HepG2 (cell line): ENCODE results near the gene CPM. TPM values are rescaled to one million over a fixed set of nuclear protein-coding genes. Genes with fewer than 3 reads are reported as not detected.

Source experiments
- ATAC-seq: fragments of 200-7000 bp; cut with Tn5 transposase; 3 replicates; pipeline ENCODE4 v1.9.1; 2020; ENCODE audit warnings: mild to moderate bottlenecking, moderate library complexity
- BruUV-seq: library from RNA; stranded (reverse); fragments of 400-500 nt; replicated peaks from 2 replicates; lab custom pipeline; 2021; lab: Mats Ljungman, UMichigan
- CTCF ChIA-PET: fragments of 300-600 bp; formaldehyde crosslinking; extraction: SDS; loops from one replicate; lab custom pipeline; 2021; ENCODE audit warnings: low total read pairs, inconsistent platforms, low intra/inter-chr PET ratio; lab: Yijun Ruan, JAX
- POLR2A ChIA-PET: fragments of 350-600 bp; sonication (Branson Sonifier 250); formaldehyde crosslinking; loops from one replicate; lab custom pipeline; 2020; ENCODE audit warnings: antibody characterized with exemption, inconsistent platforms; lab: Yijun Ruan, JAX
- DNase-seq: peaks from one replicate; pipeline ENCODE4 v3.0.0-alpha.2; 2015; ENCODE audit warnings: low spot score
- FAIRE-seq: peaks from 3 replicates; lab custom pipeline; 2011; peaks lifted over from hg19 to GRCh38; lab: Jason Lieb, UNC
- H2AFZ ChIP-seq: one replicate; pipeline ENCODE4 v1.6.1; 2011; ENCODE audit warnings: low read length, inconsistent platforms
- H3K27ac ChIP-seq: fragments of 300-600 bp; 3 replicates; pipeline ENCODE4 v1.8.0; 2011; ENCODE audit warnings: mixed run types, mild to moderate bottlenecking, mixed read lengths, low read length, inconsistent platforms; ENCODE audit not compliant: insufficient read depth; ENCODE audit errors: extremely low read length
- H3K27me3 ChIP-seq, 2 experiments: fragments of 200-600 bp in 1 of 2; 2 replicates in 1 of 2; 3 replicates in 1 of 2; pipeline versions ENCODE4 v1.6.0 to v1.8.0; 2011; ENCODE audit warnings: low read length in 2 of 2, mild to moderate bottlenecking in 2 of 2, moderate library complexity in 2 of 2, inconsistent platforms in 1 of 2; ENCODE audit not compliant: insufficient read depth in 2 of 2, control insufficient read depth in 1 of 2
- H3K36me3 ChIP-seq, 2 experiments: fragments of 200-600 bp in 1 of 2; replicated peaks in 1 of 2; 2 replicates in 1 of 2; 3 replicates in 1 of 2; pipeline versions ENCODE4 v1.5.1 to v1.8.0; 2011; ENCODE audit warnings: low read length in 2 of 2, inconsistent platforms in 1 of 2; ENCODE audit not compliant: insufficient read depth in 2 of 2, control insufficient read depth in 1 of 2
- H3K4me1 ChIP-seq: 2 replicates; pipeline ENCODE4 v1.5.1; 2012; ENCODE audit warnings: low read length, inconsistent platforms; ENCODE audit not compliant: insufficient read depth
- H3K4me2 ChIP-seq: 2 replicates; pipeline ENCODE4 v1.6.0; 2011; ENCODE audit warnings: low read depth, low read length, inconsistent platforms
- H3K4me3 ChIP-seq, 3 experiments: fragments of 200-600 bp in 1 of 3; sonication (generic), shearing (Covaris generic) in 1 of 3; replicated peaks in 1 of 3; 2 replicates each; pipeline ENCODE4 v1.5.1; 2011 to 2016; ENCODE audit warnings: low read length in 3 of 3, inconsistent platforms in 2 of 3, low read depth in 2 of 3, mild to moderate bottlenecking in 2 of 3, control low read depth in 1 of 3, mixed read lengths in 1 of 3; ENCODE audit not compliant: insufficient read depth in 1 of 3
- H3K79me2 ChIP-seq: one replicate; pipeline ENCODE4 v1.6.1; 2011; ENCODE audit warnings: low read length, inconsistent platforms; ENCODE audit not compliant: insufficient read depth
- H3K9ac ChIP-seq: 2 replicates; pipeline ENCODE4 v1.6.0; 2011; ENCODE audit warnings: mild to moderate bottlenecking, low read depth, low read length, inconsistent platforms; ENCODE audit not compliant: insufficient read depth
- H3K9me3 ChIP-seq: 2 replicates; pipeline ENCODE4 v1.5.1; 2012; ENCODE audit warnings: mild to moderate bottlenecking, low read length
- H4K20me1 ChIP-seq: 2 replicates; pipeline ENCODE4 v1.6.0; 2011; ENCODE audit warnings: inconsistent platforms, mild to moderate bottlenecking, low read length, moderate library complexity; ENCODE audit not compliant: insufficient read depth
- AGO2 ChIP-seq: fragments of 200-400 bp; formaldehyde crosslinking; optimal IDR thresholded peaks from 2 replicates; pipeline ENCODE3; 2017; ENCODE audit warnings: mild to moderate bottlenecking, low read depth, low read length, moderate library complexity
- NKX3-1 ChIP-seq: sonication (generic); formaldehyde crosslinking; IDR thresholded peaks from 2 replicates; pipeline ENCODE4 v1.5.0; 2020; ENCODE audit warnings: missing genetic modification reagents
- POLR2AphosphoS5 ChIP-seq: IDR thresholded peaks from 2 replicates; pipeline ENCODE4 v1.6.1; 2012; ENCODE audit warnings: low read depth, low read length
- POLR2G ChIP-seq: fragments of 200-400 bp; formaldehyde crosslinking; IDR thresholded peaks from 2 replicates; pipeline ENCODE4 v1.6.1; 2018; ENCODE audit warnings: mild to moderate bottlenecking, low read depth, low read length, moderate library complexity
- RBFOX2 ChIP-seq: fragments of 200-400 bp; formaldehyde crosslinking; IDR thresholded peaks from 2 replicates; pipeline ENCODE4 v1.6.1; 2017; ENCODE audit warnings: low read depth, mild to moderate bottlenecking, low read length
- RBM22 ChIP-seq: fragments of 200-400 bp; formaldehyde crosslinking; optimal IDR thresholded peaks from 2 replicates; pipeline ENCODE3; 2017; ENCODE audit warnings: mild to moderate bottlenecking, low read length, moderate library complexity
- SSRP1 ChIP-seq: IDR thresholded peaks from 2 replicates; pipeline ENCODE4 v1.6.1; 2016; ENCODE audit warnings: control low read depth
- ZNF256 ChIP-seq: sonication (generic); formaldehyde crosslinking; conservative IDR thresholded peaks from 2 replicates; pipeline ENCODE4 v1.4.0; 2020; ENCODE audit warnings: missing genetic modification reagents
- ZNF264 ChIP-seq: sonication (generic); formaldehyde crosslinking; IDR thresholded peaks from 2 replicates; pipeline ENCODE4 v1.4.0; 2020; ENCODE audit warnings: missing genetic modification reagents
- ZNF30 ChIP-seq: sonication (generic); formaldehyde crosslinking; IDR thresholded peaks from 2 replicates; pipeline ENCODE4 v1.5.0; 2020; ENCODE audit warnings: mild to moderate bottlenecking, missing genetic modification reagents
- ZNF652 ChIP-seq: IDR thresholded peaks from 2 replicates; pipeline ENCODE4 v1.6.1; 2016; ENCODE audit warnings: low read depth, borderline replicate concordance
- WGBS: methylation state at CpG from one replicate; pipeline ENCODE4 v1.1.6; 2017; ENCODE audit warnings: low lambda C conversion rate; 5-methylcytosine and 5-hydroxymethylcytosine counted together
- in situ Hi-C: cut with HindIII; loops from 2 replicates; pipeline ENCODE4 v1.10.0; 2017; ENCODE audit warnings: low pct_unique_long_range_greater_than_20kb; ENCODE audit not compliant: extremely low pct_ligation_motif_present
- intact Hi-C: fragments of 100-400 bp; cut with micrococcal nuclease; formaldehyde crosslinking; loops from one replicate; pipeline ENCODE4 v1.10.0; 2022; ENCODE audit not compliant: unreplicated experiment
- polyA plus RNA-seq, 8 experiments: library from polyadenylated mRNA; depleted of rRNA in 3 of 8; stranded (reverse) in 7 of 8; unstranded in 1 of 8; fragments of >200 nt; fragmentation: Illumina TruSeq in 4 of 8; extraction: Trizol in 4 of 8; gene quantifications; 2 replicates each; pipeline versions ENCODE4 v1.2.1 to v1.2.3, GENCODE V29; 2011 to 2016; ENCODE audit warnings: low read depth in 4 of 8, missing spikeins in 1 of 8, mixed read lengths in 1 of 8; ENCODE audit not compliant: insufficient read depth in 1 of 8
- total RNA-seq, 5 experiments: library from RNA; depleted of rRNA; stranded (reverse); fragments of >200 nt; fragmentation: Illumina TruSeq; extraction: Trizol; gene quantifications; 2 replicates each; pipeline ENCODE4 v1.2.3, GENCODE V29; 2016; ENCODE audit warnings: low read depth in 1 of 5
- TF ChIP-seq, protein P1 (sequence below): sonication (generic); formaldehyde crosslinking; IDR thresholded peaks from 2 replicates; pipeline ENCODE4 v1.4.0; 2020; ENCODE audit warnings: missing genetic modification reagents, borderline replicate concordance
- TF ChIP-seq, protein P2 (sequence below): sonication (generic); formaldehyde crosslinking; IDR thresholded peaks from 2 replicates; pipeline ENCODE4 v1.4.0; 2020; ENCODE audit warnings: missing genetic modification reagents, borderline replicate concordance

Gene CPM
- total and polyA plus RNA-seq, 2 of the 13 experiments (the other 11 are each of a cell fraction or from before 2014, with no cell fraction given), result not detected

DNA sequence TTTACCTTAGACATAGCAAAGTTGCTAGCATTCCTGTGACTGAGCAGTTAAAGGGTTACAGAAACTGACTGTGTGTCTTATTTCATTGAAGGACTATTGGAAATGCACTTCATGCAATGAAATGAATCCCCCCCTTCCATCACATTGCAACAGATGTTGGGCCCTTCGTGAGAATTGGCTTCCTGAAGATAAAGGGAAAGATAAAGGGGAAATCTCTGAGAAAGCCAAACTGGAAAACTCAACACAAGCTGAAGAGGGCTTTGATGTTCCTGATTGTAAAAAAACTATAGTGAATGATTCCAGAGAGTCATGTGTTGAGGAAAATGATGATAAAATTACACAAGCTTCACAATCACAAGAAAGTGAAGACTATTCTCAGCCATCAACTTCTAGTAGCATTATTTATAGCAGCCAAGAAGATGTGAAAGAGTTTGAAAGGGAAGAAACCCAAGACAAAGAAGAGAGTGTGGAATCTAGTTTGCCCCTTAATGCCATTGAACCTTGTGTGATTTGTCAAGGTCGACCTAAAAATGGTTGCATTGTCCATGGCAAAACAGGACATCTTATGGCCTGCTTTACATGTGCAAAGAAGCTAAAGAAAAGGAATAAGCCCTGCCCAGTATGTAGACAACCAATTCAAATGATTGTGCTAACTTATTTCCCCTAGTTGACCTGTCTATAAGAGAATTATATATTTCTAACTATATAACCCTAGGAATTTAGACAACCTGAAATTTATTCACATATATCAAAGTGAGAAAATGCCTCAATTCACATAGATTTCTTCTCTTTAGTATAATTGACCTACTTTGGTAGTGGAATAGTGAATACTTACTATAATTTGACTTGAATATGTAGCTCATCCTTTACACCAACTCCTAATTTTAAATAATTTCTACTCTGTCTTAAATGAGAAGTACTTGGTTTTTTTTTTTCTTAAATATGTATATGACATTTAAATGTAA is 93.5 kb downstream of the CPM start:
- 74% methylated on average over 2 of the region's 2 CpGs for WGBS
- Histone ChIP-seq H4K20me1 (peaks cover 40% of the 10 kb centered on the region), H3K9me3 (no peaks in the 10 kb centered on the region), H2AFZ (no peak overlapping the region), H3K4me3 (no peak overlapping the region)
- no peak for ATAC-seq
- DNase-seq, result no peak
- CTCF ChIA-PET, result no interaction called here
- no peak for TF ChIP-seq ZNF256
- peak; percentile 41 for TF ChIP-seq AGO2
- peak; percentile 23; the same call in 1 of the 2 replicates for TF ChIP-seq POLR2AphosphoS5
- peak; percentile 83 for TF ChIP-seq RBM22
- TF ChIP-seq ZNF652 (CRISPR knock-in tag), result peak; percentile 56
- peak; percentile 43; the same call in 1 of the 2 replicates for TF ChIP-seq POLR2G
- TF ChIP-seq NKX3-1 (CRISPR knock-in tag), result peak; percentile 20; the same call in 1 of the 2 replicates
- TF ChIP-seq SSRP1, result peak; percentile 61; the same call in 1 of the 2 replicates
- TF ChIP-seq RBFOX2, result peak; percentile 66
- TF ChIP-seq ZNF264 (CRISPR knock-in tag), result peak; percentile 21; the same call in 1 of the 2 replicates
- TF ChIP-seq, protein P1, sequence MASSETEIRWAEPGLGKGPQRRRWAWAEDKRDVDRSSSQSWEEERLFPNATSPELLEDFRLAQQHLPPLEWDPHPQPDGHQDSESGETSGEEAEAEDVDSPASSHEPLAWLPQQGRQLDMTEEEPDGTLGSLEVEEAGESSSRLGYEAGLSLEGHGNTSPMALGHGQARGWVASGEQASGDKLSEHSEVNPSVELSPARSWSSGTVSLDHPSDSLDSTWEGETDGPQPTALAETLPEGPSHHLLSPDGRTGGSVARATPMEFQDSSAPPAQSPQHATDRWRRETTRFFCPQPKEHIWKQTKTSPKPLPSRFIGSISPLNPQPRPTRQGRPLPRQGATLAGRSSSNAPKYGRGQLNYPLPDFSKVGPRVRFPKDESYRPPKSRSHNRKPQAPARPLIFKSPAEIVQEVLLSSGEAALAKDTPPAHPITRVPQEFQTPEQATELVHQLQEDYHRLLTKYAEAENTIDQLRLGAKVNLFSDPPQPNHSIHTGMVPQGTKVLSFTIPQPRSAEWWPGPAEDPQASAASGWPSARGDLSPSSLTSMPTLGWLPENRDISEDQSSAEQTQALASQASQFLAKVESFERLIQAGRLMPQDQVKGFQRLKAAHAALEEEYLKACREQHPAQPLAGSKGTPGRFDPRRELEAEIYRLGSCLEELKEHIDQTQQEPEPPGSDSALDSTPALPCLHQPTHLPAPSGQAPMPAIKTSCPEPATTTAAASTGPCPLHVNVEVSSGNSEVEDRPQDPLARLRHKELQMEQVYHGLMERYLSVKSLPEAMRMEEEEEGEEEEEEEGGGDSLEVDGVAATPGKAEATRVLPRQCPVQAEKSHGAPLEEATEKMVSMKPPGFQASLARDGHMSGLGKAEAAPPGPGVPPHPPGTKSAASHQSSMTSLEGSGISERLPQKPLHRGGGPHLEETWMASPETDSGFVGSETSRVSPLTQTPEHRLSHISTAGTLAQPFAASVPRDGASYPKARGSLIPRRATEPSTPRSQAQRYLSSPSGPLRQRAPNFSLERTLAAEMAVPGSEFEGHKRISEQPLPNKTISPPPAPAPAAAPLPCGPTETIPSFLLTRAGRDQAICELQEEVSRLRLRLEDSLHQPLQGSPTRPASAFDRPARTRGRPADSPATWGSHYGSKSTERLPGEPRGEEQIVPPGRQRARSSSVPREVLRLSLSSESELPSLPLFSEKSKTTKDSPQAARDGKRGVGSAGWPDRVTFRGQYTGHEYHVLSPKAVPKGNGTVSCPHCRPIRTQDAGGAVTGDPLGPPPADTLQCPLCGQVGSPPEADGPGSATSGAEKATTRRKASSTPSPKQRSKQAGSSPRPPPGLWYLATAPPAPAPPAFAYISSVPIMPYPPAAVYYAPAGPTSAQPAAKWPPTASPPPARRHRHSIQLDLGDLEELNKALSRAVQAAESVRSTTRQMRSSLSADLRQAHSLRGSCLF (CRISPR knock-in tag), result peak; percentile 55; the same call in 1 of the 2 replicates
- TF ChIP-seq, protein P2, sequence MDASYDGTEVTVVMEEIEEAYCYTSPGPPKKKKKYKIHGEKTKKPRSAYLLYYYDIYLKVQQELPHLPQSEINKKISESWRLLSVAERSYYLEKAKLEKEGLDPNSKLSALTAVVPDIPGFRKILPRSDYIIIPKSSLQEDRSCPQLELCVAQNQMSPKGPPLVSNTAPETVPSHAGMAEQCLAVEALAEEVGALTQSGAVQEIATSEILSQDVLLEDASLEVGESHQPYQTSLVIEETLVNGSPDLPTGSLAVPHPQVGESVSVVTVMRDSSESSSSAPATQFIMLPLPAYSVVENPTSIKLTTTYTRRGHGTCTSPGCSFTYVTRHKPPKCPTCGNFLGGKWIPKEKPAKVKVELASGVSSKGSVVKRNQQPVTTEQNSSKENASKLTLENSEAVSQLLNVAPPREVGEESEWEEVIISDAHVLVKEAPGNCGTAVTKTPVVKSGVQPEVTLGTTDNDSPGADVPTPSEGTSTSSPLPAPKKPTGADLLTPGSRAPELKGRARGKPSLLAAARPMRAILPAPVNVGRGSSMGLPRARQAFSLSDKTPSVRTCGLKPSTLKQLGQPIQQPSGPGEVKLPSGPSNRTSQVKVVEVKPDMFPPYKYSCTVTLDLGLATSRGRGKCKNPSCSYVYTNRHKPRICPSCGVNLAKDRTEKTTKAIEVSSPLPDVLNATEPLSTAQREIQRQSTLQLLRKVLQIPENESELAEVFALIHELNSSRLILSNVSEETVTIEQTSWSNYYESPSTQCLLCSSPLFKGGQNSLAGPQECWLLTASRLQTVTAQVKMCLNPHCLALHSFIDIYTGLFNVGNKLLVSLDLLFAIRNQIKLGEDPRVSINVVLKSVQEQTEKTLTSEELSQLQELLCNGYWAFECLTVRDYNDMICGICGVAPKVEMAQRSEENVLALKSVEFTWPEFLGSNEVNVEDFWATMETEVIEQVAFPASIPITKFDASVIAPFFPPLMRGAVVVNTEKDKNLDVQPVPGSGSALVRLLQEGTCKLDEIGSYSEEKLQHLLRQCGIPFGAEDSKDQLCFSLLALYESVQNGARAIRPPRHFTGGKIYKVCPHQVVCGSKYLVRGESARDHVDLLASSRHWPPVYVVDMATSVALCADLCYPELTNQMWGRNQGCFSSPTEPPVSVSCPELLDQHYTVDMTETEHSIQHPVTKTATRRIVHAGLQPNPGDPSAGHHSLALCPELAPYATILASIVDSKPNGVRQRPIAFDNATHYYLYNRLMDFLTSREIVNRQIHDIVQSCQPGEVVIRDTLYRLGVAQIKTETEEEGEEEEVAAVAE (CRISPR knock-in tag), result no peak
- TF ChIP-seq ZNF30 (CRISPR knock-in tag), result no peak
- TF ChIP-seq, all 625 proteins: peak for 10
- no peaks in the 10 kb centered on the region for H3K4me1 ChIP-seq
- peaks cover 3% of the 10 kb centered on the region for H3K79me2 ChIP-seq
- H3K36me3 ChIP-seq, result peaks cover 17 to 69% of the 10 kb centered on the region in 2 experiments
- no peak for FAIRE-seq
- H3K9ac ChIP-seq, result no peak overlapping the region
- no peak overlapping the region for H3K4me2 ChIP-seq
- no peak overlapping the region for H3K27ac ChIP-seq
- in situ Hi-C loops (no loop called here), intact Hi-C loops (no loop called here)
- no peaks in the 10 kb centered on the region for H3K27me3 ChIP-seq
- TSS peak; percentile 35 for BruUV-seq
- POLR2A ChIA-PET, result no interaction called here
